NT2/D1 (cell line): ENCODE results near the gene EMILIN1.

Experiments
- DNase-seq: peaks from one replicate; pipeline ENCODE4 v3.0.0-alpha.2; 2011; ENCODE audit warnings: low read depth, low spot score
- H3K27me3 ChIP-seq: 2 replicates; pipeline ENCODE4 v1.6.0; 2011; ENCODE audit warnings: mild to moderate bottlenecking; ENCODE audit not compliant: insufficient read length, insufficient read depth
- H3K36me3 ChIP-seq: 2 replicates; pipeline ENCODE4 v1.6.1; 2011; ENCODE audit warnings: mild to moderate bottlenecking, low read length, mixed read lengths; ENCODE audit not compliant: insufficient read depth, insufficient read length
- H3K4me1 ChIP-seq: 2 replicates; pipeline ENCODE4 v1.5.1; 2011; ENCODE audit not compliant: insufficient read depth, insufficient read length
- H3K4me3 ChIP-seq: 2 replicates; pipeline ENCODE4 v1.5.1; 2011; ENCODE audit warnings: low read depth; ENCODE audit not compliant: insufficient read length
- H3K9ac ChIP-seq: 2 replicates; pipeline ENCODE4 v1.6.0; 2011; ENCODE audit warnings: low read depth; ENCODE audit not compliant: insufficient read length
- H3K9me3 ChIP-seq: 2 replicates; pipeline ENCODE4 v1.5.1; 2011; ENCODE audit warnings: mild to moderate bottlenecking, low read length; ENCODE audit not compliant: insufficient read depth
- SUZ12 ChIP-seq: IDR thresholded peaks from 2 replicates; pipeline ENCODE4 v1.6.1; 2011; ENCODE audit not compliant: insufficient read length, insufficient read depth; ENCODE audit errors: extremely low read depth
- YY1 ChIP-seq: IDR thresholded peaks from 2 replicates; pipeline ENCODE4 v1.6.1; 2011; ENCODE audit not compliant: insufficient read length, insufficient read depth
- ZNF274 ChIP-seq: IDR thresholded peaks from 2 replicates; pipeline ENCODE4 v1.6.1; 2011; ENCODE audit warnings: mild to moderate bottlenecking, low read depth, low read length

EMILIN1 gene

DNA sequence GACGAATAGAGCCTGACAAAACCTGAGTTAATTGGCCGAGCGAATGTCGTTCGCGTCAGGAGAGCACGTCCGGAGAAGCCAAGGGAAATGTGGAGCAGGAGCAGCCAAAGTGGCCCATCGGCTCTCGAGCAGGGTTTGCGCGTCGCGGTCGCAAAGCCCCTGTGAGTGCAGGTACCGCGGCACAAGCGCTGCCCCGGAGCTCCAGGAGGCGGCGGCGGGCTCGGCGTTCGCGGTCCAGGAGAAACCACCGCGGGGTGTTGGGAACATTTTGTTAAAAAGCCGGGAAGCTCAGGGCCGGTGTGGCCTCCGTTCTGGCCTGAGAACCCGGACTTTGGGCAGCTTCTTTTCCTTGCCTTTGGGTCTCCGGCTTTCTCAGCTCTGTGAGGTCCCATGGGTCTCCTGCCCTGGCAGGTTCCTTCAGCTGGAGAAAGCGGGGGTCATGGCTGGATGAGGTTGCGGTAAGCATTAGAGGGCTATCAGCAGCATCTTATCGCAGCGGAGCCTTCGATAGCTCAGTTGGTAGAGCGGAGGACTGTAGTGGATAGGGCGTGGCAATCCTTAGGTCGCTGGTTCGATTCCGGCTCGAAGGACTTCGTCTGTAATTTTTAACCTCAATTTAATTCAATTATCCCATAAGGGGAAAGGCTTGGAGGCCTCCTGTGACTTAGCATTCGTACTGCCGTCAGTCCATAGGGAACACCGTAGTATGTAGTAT is 28.0 kb upstream of the EMILIN1 start:
- no peaks in the 10 kb centered on the region for H3K9me3 ChIP-seq
- H3K9ac ChIP-seq = peak overlapping the region; percentile 71
- H3K27me3 ChIP-seq = no peaks in the 10 kb centered on the region
- H3K36me3 ChIP-seq = peaks cover 28% of the 10 kb centered on the region
- DNase-seq = peak; percentile 88
- TF ChIP-seq SUZ12 (no peak), YY1 (no peak), ZNF274 (no peak)
- H3K4me3 ChIP-seq = peak overlapping the region; percentile 65
- H3K4me1 ChIP-seq = peaks cover 2% of the 10 kb centered on the region

DNA sequence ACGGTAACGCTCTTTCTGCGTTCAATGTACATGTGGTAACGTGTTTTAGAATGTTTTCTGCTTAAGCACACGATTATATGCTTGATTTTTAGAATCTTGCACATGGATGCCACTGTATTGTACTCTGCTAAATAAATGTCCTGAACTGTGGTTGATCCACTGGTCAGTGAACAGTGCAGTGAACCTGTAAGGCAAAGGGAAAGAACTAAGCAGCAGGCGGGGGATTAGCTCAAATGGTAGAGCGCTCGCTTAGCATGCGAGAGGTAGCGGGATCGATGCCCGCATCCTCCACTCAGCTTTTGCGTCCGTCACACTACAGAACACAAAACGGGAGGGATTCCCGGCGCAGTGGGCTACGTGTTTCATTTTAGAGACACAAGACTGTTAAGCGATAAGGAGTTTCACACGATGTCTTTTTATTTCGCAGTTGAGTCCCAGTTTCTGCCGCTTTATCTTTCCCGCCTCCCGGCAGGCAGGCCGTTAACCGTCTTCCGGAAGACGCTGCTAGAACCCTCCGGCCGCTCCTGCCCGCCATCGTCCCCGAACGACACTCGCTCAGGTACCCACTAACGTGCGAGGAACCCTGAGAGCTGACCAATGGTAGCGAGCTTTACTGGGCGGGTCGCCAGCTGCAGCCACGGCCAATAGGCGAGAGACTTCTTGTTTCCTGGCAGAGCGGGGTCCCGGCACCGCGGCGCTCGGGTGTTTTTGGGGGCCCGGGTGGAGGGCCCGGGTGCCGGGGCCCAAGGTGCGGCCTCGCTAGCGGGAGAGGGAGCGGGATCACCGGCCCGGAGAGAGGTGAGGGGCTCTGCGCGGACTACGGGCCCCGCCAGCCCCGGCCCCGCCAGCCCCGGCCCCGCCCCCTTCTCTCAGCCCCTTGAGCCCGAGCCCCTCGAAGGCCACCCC is 27.2 kb upstream of the EMILIN1 start, which contains the start of gene AGBL5:
AGBL5 (plus strand) TSS at position 673 of the 906 bp plus-strand sequence. CDS start 1,291 bp downstream, outside the sequence.
- peak; percentile 83 for DNase-seq
- Histone ChIP-seq H3K36me3 (peaks cover 36% of the 10 kb centered on the region), H3K9ac (peak within 1 kb of the TSS; percentile 89), H3K4me3 (peak within 1 kb of the TSS; percentile 85), H3K9me3 (no peaks in the 10 kb centered on the region), H3K27me3 (no peaks in the 10 kb centered on the region), H3K4me1 (peaks cover 2% of the 10 kb centered on the region)
- TF ChIP-seq SUZ12 (no peak), YY1 (no peak), ZNF274 (no peak)

DNA sequence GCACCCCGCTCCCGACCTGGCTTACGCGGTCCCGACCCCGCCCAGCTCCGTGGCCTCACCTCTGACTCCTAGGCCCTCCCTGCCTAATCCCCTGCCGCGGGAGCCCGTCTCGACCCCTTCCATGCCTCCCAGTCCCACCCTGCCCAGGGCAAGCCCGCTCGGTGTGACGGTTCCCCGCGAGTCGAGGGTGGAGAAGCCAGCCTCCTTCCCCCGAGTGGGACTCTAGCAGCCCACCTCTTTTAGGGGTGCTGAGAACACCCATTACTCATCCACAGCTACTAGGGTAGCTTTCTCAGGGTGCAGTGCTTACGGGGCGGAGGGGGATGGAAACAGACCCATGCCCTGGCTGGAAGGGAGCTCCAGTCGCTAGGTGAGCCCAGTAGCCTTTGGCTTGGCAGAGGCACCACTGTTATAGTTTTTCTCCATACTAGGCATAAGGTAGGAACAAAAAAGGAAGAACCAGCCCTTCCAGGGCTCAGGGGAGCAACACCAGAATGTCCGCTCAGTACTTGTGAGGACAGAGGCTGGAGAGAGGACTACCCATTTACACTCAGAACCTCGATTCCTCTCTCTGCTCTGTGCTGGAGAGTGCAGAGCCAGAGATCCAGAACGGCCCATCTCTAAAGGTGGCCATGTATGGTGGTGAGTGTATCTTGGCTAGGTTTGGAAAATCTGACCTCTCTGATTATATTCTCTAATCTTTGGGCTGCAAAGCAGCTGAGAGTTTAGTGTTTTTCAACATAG is 26.3 kb upstream of the EMILIN1 start:
- Histone ChIP-seq H3K36me3 (peaks cover 44% of the 10 kb centered on the region), H3K9me3 (no peaks in the 10 kb centered on the region), H3K4me1 (peaks cover 2% of the 10 kb centered on the region), H3K4me3 (peak overlapping the region; percentile 85), H3K27me3 (no peaks in the 10 kb centered on the region), H3K9ac (peak overlapping the region; percentile 89)
- TF ChIP-seq YY1 = no peak
- TF ChIP-seq ZNF274 = no peak
- TF ChIP-seq SUZ12 = no peak
- no peak for DNase-seq

GRCh38 chr2:27053321-27053720 is 25.1 kb upstream of the EMILIN1 start:
- H3K4me1 ChIP-seq = peaks cover 2% of the 10 kb centered on the region
- DNase-seq = no peak
- no peaks in the 10 kb centered on the region for H3K9me3 ChIP-seq
- no peak overlapping the region for H3K4me3 ChIP-seq
- no peaks in the 10 kb centered on the region for H3K27me3 ChIP-seq
- peaks cover 55% of the 10 kb centered on the region for H3K36me3 ChIP-seq
- no peak overlapping the region for H3K9ac ChIP-seq
- no peak for TF ChIP-seq SUZ12
- no peak for TF ChIP-seq YY1
- TF ChIP-seq ZNF274 = no peak

GRCh38 chr2:27053776-27054175 is 24.6 kb upstream of the EMILIN1 start:
- no peaks in the 10 kb centered on the region for H3K9me3 ChIP-seq
- no peak for DNase-seq
- peaks cover 2% of the 10 kb centered on the region for H3K4me1 ChIP-seq
- peaks cover 59% of the 10 kb centered on the region for H3K36me3 ChIP-seq
- TF ChIP-seq ZNF274 (no peak), YY1 (no peak), SUZ12 (no peak)
- no peak overlapping the region for H3K4me3 ChIP-seq
- H3K27me3 ChIP-seq = no peaks in the 10 kb centered on the region
- H3K9ac ChIP-seq = no peak overlapping the region

DNA sequence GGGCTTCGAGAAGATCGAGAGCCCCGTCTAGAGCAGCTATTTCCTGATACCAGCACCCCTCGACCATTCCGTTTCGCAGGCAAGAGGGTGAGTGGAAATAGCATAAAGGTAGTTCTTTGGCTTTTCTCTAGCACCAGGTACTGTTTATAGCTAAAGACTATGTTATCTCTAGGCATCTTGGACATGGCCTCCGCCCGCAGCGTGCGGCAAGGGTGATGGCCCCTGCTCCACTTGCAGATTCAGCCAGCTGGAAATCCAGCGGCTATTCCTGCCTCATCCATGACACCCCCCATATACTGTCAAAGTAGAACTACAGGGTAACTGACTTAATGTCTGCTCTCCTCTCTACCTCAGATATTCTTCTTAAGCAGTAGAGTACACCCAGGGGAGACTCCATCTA is 23.7 kb upstream of the EMILIN1 start:
- Histone ChIP-seq H3K9me3 (no peaks in the 10 kb centered on the region), H3K36me3 (peaks cover 68% of the 10 kb centered on the region), H3K27me3 (no peaks in the 10 kb centered on the region), H3K4me1 (no peaks in the 10 kb centered on the region), H3K9ac (no peak overlapping the region), H3K4me3 (no peak overlapping the region)
- no peak for DNase-seq
- TF ChIP-seq SUZ12 = no peak
- TF ChIP-seq ZNF274 = no peak
- no peak for TF ChIP-seq YY1
